Cardiac muscle cell (in vitro differentiated cells and primary cell): Measurements from ENCODE around the gene ZNF41. TPM values are rescaled to one million over a fixed set of nuclear protein-coding genes. Genes with fewer than 3 reads are reported as not detected.

Source experiments
- DNase-seq, 2 donors: peaks; one replicate each; pipeline versions ENCODE4 v3.0.0 to v3.0.0-alpha.2; 2010 to 2017; ENCODE audit warnings: low read depth in 1 of 2, low spot score in 1 of 2
- H3K27ac ChIP-seq: fragments of 200-600 bp; sonication (generic); 2 replicates; pipeline ENCODE4 v1.5.1; 2016
- H3K27me3 ChIP-seq: fragments of 200-600 bp; sonication (generic); 2 replicates; pipeline ENCODE4 v1.6.0; 2016; ENCODE audit warnings: control low read depth
- H3K36me3 ChIP-seq: fragments of 200-600 bp; sonication (generic); 2 replicates; pipeline ENCODE4 v1.5.1; 2016; ENCODE audit warnings: control low read depth
- H3K4me1 ChIP-seq: fragments of 200-600 bp; sonication (generic); 2 replicates; pipeline ENCODE4 v1.8.1; 2017; ENCODE audit warnings: low read depth, mild to moderate bottlenecking, mixed run types
- H3K4me3 ChIP-seq: fragments of 200-600 bp; sonication (generic); 2 replicates; pipeline ENCODE4 v1.5.1; 2016; ENCODE audit warnings: mild to moderate bottlenecking
- H3K9me3 ChIP-seq: fragments of 200-600 bp; sonication (generic); 2 replicates; pipeline ENCODE4 v1.5.1; 2017; ENCODE audit warnings: low read depth, mild to moderate bottlenecking, control low read depth
- CTCF ChIP-seq: IDR thresholded peaks from 2 replicates; pipeline ENCODE4 v1.5.1; 2012; ENCODE audit warnings: low read depth, mild to moderate bottlenecking, low read length
- polyA plus RNA-seq: library from polyadenylated mRNA; unstranded; fragments of >200 nt; fragmentation: Nextera tagmentation; extraction: Ambion mirVana; gene quantifications from 2 replicates; pipeline ENCODE4 v1.2.1, GENCODE V29; 2016
- total RNA-seq: library from RNA; depleted of rRNA; stranded (reverse); fragments of >200 nt; gene quantifications from 2 replicates; pipeline ENCODE4 v1.2.3, GENCODE V29; 2016

The ZNF41 gene
- total RNA-seq = 5.4 and 5.6 TPM in 2 replicates
- polyA plus RNA-seq = 4.4 and 4.5 TPM in 2 replicates

- Histone ChIP-seq H3K27me3 (no peaks in the 10 kb centered on the region), H3K4me1 (no peaks in the 10 kb centered on the region), H3K27ac (peak within 1 kb of the TSS; percentile 96), H3K9me3 (no peaks in the 10 kb centered on the region), H3K4me3 (peak within 1 kb of the TSS; percentile 66), H3K36me3 (no peaks in the 10 kb centered on the region)
- peak; percentile 77 to 83 for DNase-seq
- no peak for TF ChIP-seq CTCF
These were observed at the start of gene ZNF41 for GRCh38 chrX:47482512-47483305. Gene ZNF41 (minus strand): TSS chrX:47483222. CDS start chrX:47467481, 15,741 bp downstream.

- Histone ChIP-seq H3K27me3 (no peaks in the 10 kb centered on the region), H3K9me3 (no peaks in the 10 kb centered on the region), H3K27ac (no peak overlapping the region), H3K4me1 (no peaks in the 10 kb centered on the region), H3K36me3 (no peaks in the 10 kb centered on the region), H3K4me3 (no peak overlapping the region)
- TF ChIP-seq CTCF = no peak
- DNase-seq = no peak
These were observed 47.0 kb upstream of the ZNF41 start for GRCh38 chrX:47530049-47530448.

- no peaks in the 10 kb centered on the region for H3K4me1 ChIP-seq
- no peak for DNase-seq
- H3K27ac ChIP-seq = no peak overlapping the region
- H3K9me3 ChIP-seq = no peaks in the 10 kb centered on the region
- no peak for TF ChIP-seq CTCF
- H3K4me3 ChIP-seq = no peak overlapping the region
- H3K36me3 ChIP-seq = no peaks in the 10 kb centered on the region
- H3K27me3 ChIP-seq = no peaks in the 10 kb centered on the region
These were observed 46.5 kb upstream of the ZNF41 start for GRCh38 chrX:47529548-47529947.

GRCh38 chrX:47523713-47524166 is 40.7 kb upstream of the ZNF41 start:
- DNase-seq = no peak

GRCh38 chrX:47523297-47523696 is 40.3 kb upstream of the ZNF41 start:
- Histone ChIP-seq H3K36me3 (no peaks in the 10 kb centered on the region), H3K27me3 (no peaks in the 10 kb centered on the region), H3K4me3 (peak overlapping the region; percentile 50), H3K9me3 (no peaks in the 10 kb centered on the region), H3K27ac (no peak overlapping the region), H3K4me1 (no peaks in the 10 kb centered on the region)
- TF ChIP-seq CTCF = peak; percentile 56
- DNase-seq = peak; percentile 79 to 82

More at GRCh38 chrX:47523713-47524166, 40.7 kb upstream of the ZNF41 start:
- Histone ChIP-seq H3K4me3 (peak overlapping the region; percentile 50), H3K36me3 (no peaks in the 10 kb centered on the region), H3K9me3 (no peaks in the 10 kb centered on the region), H3K27ac (no peak overlapping the region), H3K27me3 (no peaks in the 10 kb centered on the region), H3K4me1 (no peaks in the 10 kb centered on the region)
- TF ChIP-seq CTCF = no peak
